ENCODE results near the gene HPN.

DNA sequence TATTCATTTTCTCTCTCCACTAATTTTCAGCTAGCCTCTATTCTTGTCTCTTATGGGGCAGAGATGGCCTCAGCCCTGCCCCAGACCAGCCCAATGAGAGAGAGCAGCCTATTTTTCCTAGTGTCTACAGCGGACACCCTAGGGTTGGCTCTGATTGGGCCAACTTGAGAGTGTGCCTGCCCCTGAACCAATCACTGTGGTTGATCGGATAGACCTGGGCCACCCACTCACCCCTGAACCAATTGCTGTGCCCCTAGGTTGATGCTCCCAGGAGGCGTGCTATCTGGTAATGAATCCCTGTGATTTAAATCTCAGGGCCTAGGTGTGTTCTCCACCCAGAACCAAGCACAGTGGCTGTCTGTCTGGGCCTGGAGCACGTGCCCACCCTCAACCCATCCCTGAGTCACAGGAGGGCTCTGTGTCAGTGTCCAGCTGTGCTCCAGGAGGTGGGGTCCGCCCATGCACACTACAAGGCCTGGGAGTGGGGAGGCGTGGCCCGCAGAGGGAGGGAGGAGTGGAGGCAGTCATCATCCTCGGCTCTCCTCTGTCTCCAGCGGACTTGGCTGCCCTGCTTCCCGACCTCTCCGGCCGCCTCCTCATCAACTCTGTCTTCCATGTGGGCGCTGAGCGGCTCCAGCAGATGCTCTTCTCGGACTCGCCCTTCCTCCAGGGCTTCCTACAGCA is 26.1 kb upstream of the HPN start:
- TF ChIP-seq CTCF (IDR thresholded peaks at IDR 0.05; ENCODE audit: low read depth, low read length) (no peak), EZH2phosphoT487 (IDR thresholded peaks at IDR 0.05; ENCODE audit: low read depth) (no peak)

All from OCI-LY3 (cell line).